T-helper 17 cell (primary cell): Measurements from ENCODE around the gene TSC22D1. TPM values are rescaled to one million over a fixed set of nuclear protein-coding genes. Genes with fewer than 3 reads are reported as not detected.

Source experiments
- ATAC-seq: fragments of 150-1000 bp; cut with Tn5 transposase; 2 replicates; pipeline ENCODE4 v1.10.0; 2021; ENCODE audit warnings: mild to moderate bottlenecking, moderate library complexity
- DNase-seq, 3 donors: peaks; one replicate each; pipeline versions ENCODE4 v3.0.0 to v3.0.0-alpha.2; 2020 to 2021
- H3K9me3 ChIP-seq: one replicate; pipeline ENCODE4 v1.7.0; 2013; ENCODE audit warnings: low read length, mild to moderate bottlenecking; ENCODE audit not compliant: control insufficient read depth, poor library complexity, severe bottlenecking
- H3K27ac Mint-ChIP-seq: one replicate; pipeline ENCODE4 v1.8.0; 2022; ENCODE audit warnings: mild to moderate bottlenecking, moderate library complexity, mixed read lengths
- H3K27me3 Mint-ChIP-seq: one replicate; pipeline ENCODE4 v1.8.0; 2022; ENCODE audit warnings: mixed read lengths
- H3K36me3 Mint-ChIP-seq: one replicate; pipeline ENCODE4 v1.8.0; 2022; ENCODE audit warnings: low read depth, mixed read lengths
- H3K4me1 Mint-ChIP-seq: one replicate; pipeline ENCODE4 v1.8.0; 2022; ENCODE audit warnings: mild to moderate bottlenecking, mixed read lengths
- H3K4me3 Mint-ChIP-seq: one replicate; pipeline ENCODE4 v1.8.0; 2022; ENCODE audit warnings: mild to moderate bottlenecking, moderate library complexity, mixed read lengths
- total RNA-seq, 4 donors: library from RNA in 2 of 4; stranded (reverse) in 2 of 4; gene quantifications; one replicate each; pipeline ENCODE4 v1.2.3 and lab custom pipeline; 2022 to 2026

Gene TSC22D1
- total RNA-seq, 2 donors from 2014 or later = 31.2 to 85.4 TPM

DNA sequence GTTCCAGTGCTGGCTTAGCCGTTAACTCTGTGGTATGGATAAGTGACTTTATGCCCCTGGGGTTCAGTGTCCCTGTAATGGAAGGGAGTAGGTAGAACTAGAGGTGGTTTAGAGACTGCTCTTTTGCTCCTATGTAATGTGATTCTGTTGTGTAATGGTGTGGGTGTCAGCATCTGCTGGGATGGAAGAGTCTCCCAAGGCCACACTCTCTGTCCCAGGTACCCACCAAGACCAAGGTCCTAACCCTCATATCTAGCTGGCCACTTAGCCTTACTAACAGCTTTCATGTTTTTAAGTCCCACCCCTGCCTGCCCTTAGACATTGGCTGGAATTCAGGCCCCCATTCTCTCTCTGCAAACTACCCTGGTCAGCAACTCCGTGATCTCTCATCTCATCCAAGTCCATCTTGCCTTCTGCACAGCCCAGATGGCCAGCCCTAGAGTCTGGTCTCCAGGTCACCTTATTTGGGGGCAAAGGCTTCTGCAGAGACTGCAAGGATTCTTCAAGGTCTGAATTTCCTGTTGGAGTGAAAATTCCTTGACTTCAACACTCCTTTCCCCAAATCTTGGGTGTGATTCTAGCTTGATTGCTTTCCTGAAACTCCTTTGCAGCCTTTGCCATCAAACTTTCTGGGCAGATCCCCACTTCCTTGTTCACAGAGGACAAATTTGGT lies 154.1 kb downstream of the TSC22D1 start:
- H3K9me3 ChIP-seq = no peaks in the 10 kb centered on the region
- Mint-ChIP-seq H3K4me3 (no peak overlapping the region), H3K4me1 (peaks cover 6% of the 10 kb centered on the region), H3K27ac (no peak overlapping the region), H3K36me3 (peaks cover 5% of the 10 kb centered on the region), H3K27me3 (peaks cover 58% of the 10 kb centered on the region)
- no peak for ATAC-seq
- no peak for DNase-seq

DNA sequence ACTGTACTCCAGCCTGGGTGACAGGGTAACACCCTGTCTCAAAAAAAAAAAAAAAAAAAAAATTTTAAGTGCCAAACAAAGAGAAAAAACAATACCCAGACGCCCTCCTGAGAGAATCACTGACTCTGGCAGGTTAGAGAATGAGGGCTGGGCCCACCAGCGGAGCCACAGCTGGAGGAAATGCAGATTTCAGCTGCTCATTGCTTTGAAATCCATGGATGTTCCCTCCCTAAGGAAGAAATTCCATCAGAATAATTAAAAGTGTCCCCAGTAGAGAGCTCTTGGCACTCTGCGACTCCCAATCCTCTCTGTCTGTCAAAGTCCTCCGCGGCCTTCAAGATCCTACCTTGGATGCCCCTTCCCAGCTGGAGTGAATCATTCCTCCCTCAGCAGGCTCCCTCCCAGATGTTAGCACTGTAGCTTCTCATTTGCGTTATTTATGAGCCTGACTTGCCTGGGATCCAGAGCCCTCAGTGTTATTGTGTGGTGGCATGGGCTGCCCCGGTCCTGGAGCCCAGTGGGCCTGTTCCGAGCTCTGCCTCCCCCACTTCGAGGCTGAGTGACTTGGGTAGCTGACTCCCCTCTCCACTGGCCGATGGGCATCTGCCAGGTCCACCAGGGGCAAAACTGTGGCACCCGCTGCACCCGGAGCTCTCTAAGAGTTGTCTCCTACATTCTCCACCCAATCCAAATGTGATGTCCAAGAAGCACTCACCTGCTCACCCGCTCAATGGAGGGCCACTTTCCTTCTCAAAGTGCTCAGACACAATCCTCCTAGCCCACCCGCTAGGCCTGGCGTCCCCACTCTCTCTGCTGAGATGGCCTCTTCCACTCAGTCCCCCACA lies 155.5 kb downstream of the TSC22D1 start:
- no peak overlapping the region for H3K27ac Mint-ChIP-seq
- DNase-seq = no peak
- H3K27me3 Mint-ChIP-seq = peaks cover 50% of the 10 kb centered on the region
- ATAC-seq = no peak
- H3K36me3 Mint-ChIP-seq = peaks cover 5% of the 10 kb centered on the region
- H3K4me1 Mint-ChIP-seq = peaks cover 3% of the 10 kb centered on the region
- no peak overlapping the region for H3K4me3 Mint-ChIP-seq
- H3K9me3 ChIP-seq = no peaks in the 10 kb centered on the region

DNA sequence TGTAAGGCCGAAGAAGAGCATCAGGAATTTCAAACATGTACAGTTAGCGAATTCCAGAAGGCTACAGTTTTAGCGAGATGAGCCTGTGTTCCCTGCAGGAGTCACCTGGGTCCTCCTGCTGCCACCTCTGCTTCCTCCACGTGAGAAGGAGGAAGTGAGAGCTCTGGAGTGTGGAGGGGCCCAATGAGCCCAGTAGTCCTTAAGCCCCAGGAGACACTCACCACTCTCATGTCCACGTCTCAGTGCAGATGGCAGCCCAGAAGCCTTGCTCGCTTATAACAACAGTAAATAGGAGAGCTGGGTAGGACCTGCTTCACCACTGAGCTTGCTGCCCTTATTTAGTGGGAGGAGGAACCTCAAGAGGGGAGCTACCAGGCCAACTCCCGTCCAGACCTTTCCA lies 158.3 kb downstream of the TSC22D1 start:
- ATAC-seq (no peak), DNase-seq (no peak)
- no peak overlapping the region for H3K27ac Mint-ChIP-seq
- peaks cover 2% of the 10 kb centered on the region for H3K36me3 Mint-ChIP-seq
- peaks cover 30% of the 10 kb centered on the region for H3K27me3 Mint-ChIP-seq
- no peak overlapping the region for H3K4me3 Mint-ChIP-seq
- H3K4me1 Mint-ChIP-seq = peaks cover 3% of the 10 kb centered on the region
- no peaks in the 10 kb centered on the region for H3K9me3 ChIP-seq

DNA sequence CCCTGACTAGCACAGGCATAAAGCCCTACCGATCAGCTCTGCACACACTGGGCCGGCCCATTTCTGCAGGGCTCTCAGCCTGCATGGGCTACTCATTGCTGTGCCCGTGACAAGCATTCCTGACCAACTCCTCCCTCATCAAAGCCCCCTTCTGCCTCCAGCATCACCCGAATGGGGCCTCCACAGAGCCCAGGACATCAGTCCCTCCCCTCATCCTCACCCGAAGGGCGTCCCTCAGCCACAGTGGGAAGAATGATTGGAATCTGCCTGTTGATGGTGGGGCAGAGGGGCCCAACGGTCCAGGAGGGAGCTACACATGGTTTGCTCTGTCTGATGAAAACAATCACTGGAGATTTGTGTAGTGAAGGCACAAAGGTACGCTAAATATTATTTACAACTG lies 158.7 kb downstream of the TSC22D1 start:
- no peak overlapping the region for H3K27ac Mint-ChIP-seq
- no peak for ATAC-seq
- H3K9me3 ChIP-seq = no peaks in the 10 kb centered on the region

DNA sequence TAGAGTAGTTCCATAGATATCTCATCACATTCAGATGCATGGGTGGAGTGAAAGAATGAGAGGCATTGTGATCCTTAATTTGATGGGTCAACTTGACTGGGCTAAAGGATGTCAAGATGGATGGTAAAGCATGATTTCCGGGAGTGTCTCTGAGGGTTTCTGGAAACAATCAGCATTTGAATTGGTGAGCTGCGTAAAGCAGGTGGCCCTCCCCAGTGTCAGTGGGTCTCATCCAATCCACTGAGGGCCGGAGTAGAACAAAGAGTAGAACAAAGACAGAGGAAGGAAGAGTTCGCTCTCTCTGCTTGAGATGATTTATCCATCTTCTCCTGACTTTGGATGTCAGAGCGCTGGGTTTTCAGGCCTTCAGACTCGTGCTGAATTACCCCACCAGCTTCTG lies 159.4 kb downstream of the TSC22D1 start:
- Mint-ChIP-seq H3K4me1 (no peaks in the 10 kb centered on the region), H3K27me3 (peaks cover 18% of the 10 kb centered on the region), H3K36me3 (peaks cover 2% of the 10 kb centered on the region), H3K4me3 (no peak overlapping the region), H3K27ac (no peak overlapping the region)
- DNase-seq (no peak), ATAC-seq (no peak)
- H3K9me3 ChIP-seq = no peaks in the 10 kb centered on the region

More for the DNA sequence above, 158.7 kb downstream of the TSC22D1 start:
- H3K27me3 Mint-ChIP-seq = peaks cover 25% of the 10 kb centered on the region
- no peak overlapping the region for H3K4me3 Mint-ChIP-seq
- peaks cover 1% of the 10 kb centered on the region for H3K4me1 Mint-ChIP-seq
- no peak for DNase-seq
- H3K36me3 Mint-ChIP-seq = peaks cover 2% of the 10 kb centered on the region

DNA sequence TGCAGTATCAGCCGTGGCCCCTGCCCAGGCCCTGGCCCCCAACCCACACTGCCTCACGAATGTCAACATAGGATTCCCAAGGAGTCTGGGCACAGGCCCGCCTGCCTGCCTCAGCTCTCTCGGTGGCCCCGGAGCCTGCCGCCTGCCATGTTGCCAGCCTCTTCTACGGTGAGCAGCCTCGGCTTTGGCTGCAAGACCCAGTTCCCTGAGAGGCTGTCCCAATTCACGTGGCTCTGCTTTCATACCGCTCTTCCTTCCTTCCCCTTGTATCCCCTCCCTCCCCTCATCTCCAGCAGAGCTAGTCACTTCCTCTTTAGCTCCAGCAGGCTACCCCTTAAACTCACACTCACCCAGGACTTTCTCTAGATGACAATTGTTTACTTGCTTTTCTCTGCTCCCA lies 159.8 kb downstream of the TSC22D1 start:
- H3K36me3 Mint-ChIP-seq = no peaks in the 10 kb centered on the region
- no peak for DNase-seq

DNA sequence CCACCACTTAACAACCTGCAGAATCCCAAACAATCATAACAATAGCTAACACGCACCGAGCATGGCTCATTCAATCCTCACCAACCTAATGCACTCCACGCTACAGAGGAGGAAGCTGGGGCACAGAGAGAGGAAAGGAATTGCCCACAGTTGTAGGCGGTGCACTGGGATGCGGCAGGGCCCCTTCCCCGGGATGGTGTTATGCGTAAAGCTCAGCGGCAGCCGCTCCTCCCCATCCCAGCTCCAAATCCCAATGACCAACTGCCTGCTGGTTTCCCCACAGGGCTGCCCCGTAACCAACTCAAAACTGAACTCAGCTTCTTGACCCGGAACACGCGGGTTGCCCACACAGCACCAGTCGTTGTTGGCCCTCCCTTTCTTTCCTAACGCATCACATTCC lies 160.3 kb downstream of the TSC22D1 start:
- no peaks in the 10 kb centered on the region for H3K9me3 ChIP-seq
- Mint-ChIP-seq H3K27me3 (peaks cover 10% of the 10 kb centered on the region), H3K36me3 (no peaks in the 10 kb centered on the region), H3K4me1 (no peaks in the 10 kb centered on the region), H3K27ac (no peak overlapping the region), H3K4me3 (no peak overlapping the region)
- DNase-seq = no peak
- ATAC-seq = no peak

More for the DNA sequence above, 159.8 kb downstream of the TSC22D1 start:
- no peak overlapping the region for H3K4me3 Mint-ChIP-seq
- H3K9me3 ChIP-seq = no peaks in the 10 kb centered on the region
- peaks cover 14% of the 10 kb centered on the region for H3K27me3 Mint-ChIP-seq
- ATAC-seq = no peak
- H3K4me1 Mint-ChIP-seq = no peaks in the 10 kb centered on the region
- H3K27ac Mint-ChIP-seq = no peak overlapping the region

DNA sequence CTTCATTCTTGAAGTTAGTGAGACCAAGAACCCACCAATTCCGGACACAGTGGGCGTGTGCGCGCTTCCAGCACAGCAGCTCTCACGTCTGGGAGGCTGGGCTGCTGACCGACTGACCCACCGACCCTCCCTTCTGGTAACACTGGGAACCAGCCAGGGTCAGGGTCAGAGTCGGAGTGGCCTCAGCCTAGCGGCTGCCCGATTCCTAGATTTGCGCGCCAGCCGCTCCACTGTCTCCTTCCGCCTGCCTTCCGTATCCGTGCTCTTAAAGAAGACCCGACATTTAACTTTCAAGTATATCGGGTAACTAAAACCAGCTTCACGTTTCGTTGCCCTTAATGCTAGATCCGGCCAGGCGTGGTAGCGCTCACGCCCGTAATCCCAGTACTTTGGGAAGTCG lies 161.4 kb downstream of the TSC22D1 start:
- DNase-seq = no peak
- Mint-ChIP-seq H3K27me3 (peaks cover 15% of the 10 kb centered on the region), H3K4me3 (no peak overlapping the region), H3K27ac (no peak overlapping the region), H3K4me1 (no peaks in the 10 kb centered on the region), H3K36me3 (no peaks in the 10 kb centered on the region)
- H3K9me3 ChIP-seq = no peaks in the 10 kb centered on the region
- no peak for ATAC-seq

DNA sequence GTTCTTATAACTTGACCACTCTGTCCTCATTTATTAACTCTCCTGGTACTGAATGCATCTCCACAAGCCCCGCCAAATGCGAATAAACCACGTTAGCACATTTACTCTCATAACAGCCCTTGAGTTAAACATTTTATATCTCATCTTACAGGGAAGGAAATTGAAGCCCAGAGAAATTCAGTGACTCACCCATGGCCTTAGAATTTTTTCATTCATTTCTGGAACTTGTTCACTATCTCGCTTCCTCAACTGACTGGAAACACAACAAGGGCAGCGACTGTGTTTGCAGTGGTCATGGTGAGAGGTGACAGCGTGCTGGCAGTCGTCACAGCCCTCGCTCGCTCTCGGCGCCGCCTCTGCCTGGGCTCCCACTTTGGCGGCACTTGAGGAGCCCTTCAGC lies 163.0 kb downstream of the TSC22D1 start:
- DNase-seq = no peak
- Mint-ChIP-seq H3K27ac (no peak overlapping the region), H3K36me3 (no peaks in the 10 kb centered on the region), H3K4me3 (no peak overlapping the region), H3K27me3 (peaks cover 24% of the 10 kb centered on the region), H3K4me1 (peaks cover 2% of the 10 kb centered on the region)
- no peak for ATAC-seq
- H3K9me3 ChIP-seq = no peaks in the 10 kb centered on the region

DNA sequence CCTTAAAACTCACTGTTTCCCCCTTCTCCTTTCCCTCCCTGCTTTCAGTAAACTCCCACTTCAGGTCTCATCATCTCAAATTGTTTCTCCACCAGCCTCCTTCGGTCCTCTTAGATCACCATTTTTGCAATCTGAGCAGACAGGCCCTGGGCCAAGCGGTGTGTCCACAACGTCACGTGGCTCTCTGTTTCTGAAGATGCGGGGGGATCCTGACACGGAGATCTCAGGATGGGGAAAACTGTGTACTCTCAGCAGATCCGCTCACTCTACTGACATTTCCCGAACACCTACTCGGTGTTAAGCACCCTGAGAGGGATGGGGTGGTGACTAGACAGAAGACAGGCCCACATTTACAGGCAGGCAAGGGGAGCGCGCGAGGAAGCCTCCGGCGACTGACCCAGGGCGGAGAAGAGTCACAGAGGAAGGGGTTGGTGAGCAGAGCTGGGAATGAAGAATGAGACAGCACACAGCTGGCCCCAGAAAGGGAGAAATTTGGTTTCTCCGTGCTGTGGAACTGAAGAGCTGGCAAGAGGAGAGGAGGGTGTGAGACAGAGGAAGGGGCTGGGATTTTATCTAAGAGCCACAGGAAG lies 163.7 kb downstream of the TSC22D1 start:
- Mint-ChIP-seq H3K27ac (peak overlapping the region; percentile 6), H3K4me3 (no peak overlapping the region), H3K4me1 (peaks cover 2% of the 10 kb centered on the region), H3K27me3 (peaks cover 24% of the 10 kb centered on the region), H3K36me3 (no peaks in the 10 kb centered on the region)
- ATAC-seq = no peak
- no peaks in the 10 kb centered on the region for H3K9me3 ChIP-seq
- no peak for DNase-seq

DNA sequence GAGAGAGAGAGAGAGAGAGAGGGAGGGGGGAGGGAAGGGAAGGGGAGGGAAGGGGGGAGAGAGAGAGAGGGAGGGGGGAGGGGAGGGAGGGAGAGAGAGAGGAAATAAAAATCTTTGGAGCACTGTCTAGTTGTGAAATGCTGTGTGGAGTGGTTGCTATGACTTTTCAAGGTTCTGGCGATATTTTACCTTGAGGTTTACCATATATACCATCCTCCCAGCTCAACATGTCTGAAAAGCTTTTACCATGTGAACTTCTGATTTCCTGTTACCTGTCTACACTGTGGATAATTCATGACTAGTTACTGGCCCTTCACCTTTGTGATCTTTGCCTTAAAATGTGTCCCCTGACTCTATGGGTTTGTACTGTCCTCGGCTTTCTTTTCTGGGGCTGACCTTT lies 164.3 kb downstream of the TSC22D1 start:
- Mint-ChIP-seq H3K36me3 (no peaks in the 10 kb centered on the region), H3K4me1 (peaks cover 2% of the 10 kb centered on the region), H3K4me3 (no peak overlapping the region), H3K27ac (peak overlapping the region; percentile 6), H3K27me3 (peaks cover 29% of the 10 kb centered on the region)
- ATAC-seq = no peak
- DNase-seq = no peak
- H3K9me3 ChIP-seq = no peaks in the 10 kb centered on the region

DNA sequence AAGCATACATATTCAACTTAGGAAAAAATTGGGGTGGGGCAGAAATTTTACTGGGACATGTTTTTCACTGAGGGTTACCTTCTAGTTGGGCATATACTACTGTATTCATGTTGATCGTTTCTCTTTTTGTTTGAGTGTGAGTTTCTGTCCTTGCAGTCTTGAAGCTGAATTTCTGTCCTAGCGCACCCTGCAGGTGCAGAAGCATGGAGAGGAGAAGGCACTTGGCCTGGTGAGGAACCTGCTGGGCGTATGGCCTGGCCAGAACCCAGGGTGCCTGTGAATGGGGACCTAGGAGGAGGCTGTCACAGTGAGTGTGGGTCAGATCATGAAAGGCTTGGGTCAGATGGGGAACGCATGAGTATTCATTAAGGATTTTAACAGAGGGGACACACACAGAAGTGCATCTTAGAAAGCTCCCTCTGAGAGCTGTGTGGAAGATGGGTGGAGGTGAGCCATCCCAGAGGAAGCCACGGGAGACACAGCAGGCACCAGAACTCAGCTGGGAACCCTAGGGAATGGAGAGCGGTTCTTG lies 165.7 kb downstream of the TSC22D1 start:
- H3K4me3 Mint-ChIP-seq = no peak overlapping the region
- H3K36me3 Mint-ChIP-seq = no peaks in the 10 kb centered on the region
- H3K27me3 Mint-ChIP-seq = peaks cover 42% of the 10 kb centered on the region
- DNase-seq = no peak
- H3K27ac Mint-ChIP-seq = no peak overlapping the region
- no peak for ATAC-seq
- no peaks in the 10 kb centered on the region for H3K9me3 ChIP-seq
- peaks cover 2% of the 10 kb centered on the region for H3K4me1 Mint-ChIP-seq

DNA sequence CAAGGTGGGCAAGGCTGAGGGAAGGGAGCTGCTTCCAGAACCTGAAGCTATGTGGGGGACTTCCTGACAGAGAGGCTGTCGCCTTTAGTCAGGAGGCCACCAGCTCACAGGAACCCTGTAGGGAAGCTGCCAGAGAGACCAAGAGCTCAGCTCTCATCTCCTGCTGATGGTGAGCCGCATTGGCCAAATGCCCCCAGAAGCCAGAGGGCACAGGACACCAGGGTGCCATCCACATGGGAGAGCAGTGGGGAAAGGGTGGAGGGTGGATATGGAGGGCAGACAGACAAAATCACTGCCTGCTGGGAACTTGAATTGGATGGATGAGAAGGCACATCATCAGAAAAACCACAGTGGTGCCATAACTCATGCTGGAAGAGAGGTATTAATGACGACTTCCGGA lies 166.5 kb downstream of the TSC22D1 start:
- no peaks in the 10 kb centered on the region for H3K9me3 ChIP-seq
- no peak overlapping the region for H3K4me3 Mint-ChIP-seq
- peaks cover 4% of the 10 kb centered on the region for H3K4me1 Mint-ChIP-seq
- DNase-seq (no peak), ATAC-seq (no peak)
- H3K27ac Mint-ChIP-seq = peak overlapping the region; percentile 24
- H3K36me3 Mint-ChIP-seq = no peaks in the 10 kb centered on the region
- H3K27me3 Mint-ChIP-seq = peaks cover 44% of the 10 kb centered on the region
